T-helper 1 cell treated with Interleukin-12 subunit alpha and Interleukin-12 subunit beta and Interleukin-4 antibody, amounts not matched to agents 30 μg/mL and 1 μg/mL, for 36 hours (primary cell): ENCODE data around the gene DLGAP4.
A peak's percentile ranks its signal among the peaks of the same experiment; 100 is the strongest.

Experiments used
- H3K27ac Mint-ChIP-seq: one replicate; pipeline ENCODE4 v1.8.0; 2021; ENCODE audit warnings: mild to moderate bottlenecking, mixed read lengths
- H3K27me3 Mint-ChIP-seq: one replicate; pipeline ENCODE4 v1.8.0; 2021; ENCODE audit warnings: low read depth, mixed read lengths
- H3K36me3 Mint-ChIP-seq: one replicate; pipeline ENCODE4 v1.8.0; 2021; ENCODE audit warnings: low read depth, mixed read lengths
- H3K4me1 Mint-ChIP-seq: one replicate; pipeline ENCODE4 v1.8.0; 2021; ENCODE audit warnings: low read depth, mixed read lengths
- H3K4me3 Mint-ChIP-seq: one replicate; pipeline ENCODE4 v1.8.0; 2021; ENCODE audit warnings: mild to moderate bottlenecking, moderate library complexity, mixed read lengths
- H3K9me3 Mint-ChIP-seq: one replicate; pipeline ENCODE4 v1.8.0; 2021; ENCODE audit warnings: mixed read lengths

The DLGAP4 gene

DNA sequence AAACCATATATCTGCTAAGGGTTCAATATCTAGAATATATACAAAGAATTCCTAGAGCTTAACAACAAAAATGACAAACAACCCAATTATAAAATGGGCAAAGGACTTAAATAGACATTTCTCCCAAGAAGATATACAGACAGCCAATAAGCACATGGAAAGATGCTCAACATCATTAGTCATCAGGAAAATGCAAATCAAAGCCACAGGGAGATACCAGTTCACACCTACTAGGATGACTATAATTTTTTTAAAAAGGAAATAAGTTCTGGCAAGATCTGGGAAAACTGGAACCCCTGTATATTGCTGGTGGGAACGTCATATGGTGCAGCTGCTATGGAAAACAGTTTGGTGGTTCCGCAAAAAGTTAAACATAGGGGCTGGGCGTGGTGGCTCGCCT, 119.0 kb downstream of the DLGAP4 start:
- Mint-ChIP-seq H3K9me3 (no peaks in the 10 kb centered on the region), H3K27me3 (peaks cover 6% of the 10 kb centered on the region), H3K4me3 (no peak overlapping the region), H3K27ac (no peak overlapping the region), H3K36me3 (no peaks in the 10 kb centered on the region), H3K4me1 (no peaks in the 10 kb centered on the region)

DNA sequence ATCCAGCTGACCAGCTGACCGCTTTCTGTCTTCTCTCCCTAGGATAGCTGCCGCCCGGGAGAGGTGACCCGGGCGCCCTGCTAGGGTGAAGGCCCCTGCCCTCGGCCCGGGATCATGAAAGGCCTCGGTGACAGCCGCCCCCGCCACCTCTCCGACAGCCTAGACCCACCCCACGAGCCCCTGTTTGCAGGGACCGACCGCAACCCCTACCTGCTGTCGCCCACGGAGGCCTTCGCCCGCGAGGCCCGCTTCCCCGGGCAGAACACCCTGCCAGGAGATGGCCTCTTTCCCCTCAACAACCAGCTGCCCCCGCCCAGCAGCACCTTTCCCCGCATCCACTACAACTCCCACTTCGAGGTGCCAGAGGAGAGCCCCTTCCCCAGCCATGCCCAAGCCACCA, 125.5 kb downstream of the DLGAP4 start:
- H3K4me1 Mint-ChIP-seq, result peaks cover 5% of the 10 kb centered on the region
- no peaks in the 10 kb centered on the region for H3K36me3 Mint-ChIP-seq
- H3K9me3 Mint-ChIP-seq, result no peaks in the 10 kb centered on the region
- H3K4me3 Mint-ChIP-seq, result no peak overlapping the region
- no peak overlapping the region for H3K27ac Mint-ChIP-seq
- peaks cover 4% of the 10 kb centered on the region for H3K27me3 Mint-ChIP-seq

GRCh38 chr20:36432096-36432495, 126.0 kb downstream of the DLGAP4 start:
- H3K4me1 Mint-ChIP-seq, result peaks cover 5% of the 10 kb centered on the region
- no peaks in the 10 kb centered on the region for H3K9me3 Mint-ChIP-seq
- no peak overlapping the region for H3K4me3 Mint-ChIP-seq
- no peaks in the 10 kb centered on the region for H3K36me3 Mint-ChIP-seq
- H3K27me3 Mint-ChIP-seq, result peaks cover 3% of the 10 kb centered on the region
- no peak overlapping the region for H3K27ac Mint-ChIP-seq

DNA sequence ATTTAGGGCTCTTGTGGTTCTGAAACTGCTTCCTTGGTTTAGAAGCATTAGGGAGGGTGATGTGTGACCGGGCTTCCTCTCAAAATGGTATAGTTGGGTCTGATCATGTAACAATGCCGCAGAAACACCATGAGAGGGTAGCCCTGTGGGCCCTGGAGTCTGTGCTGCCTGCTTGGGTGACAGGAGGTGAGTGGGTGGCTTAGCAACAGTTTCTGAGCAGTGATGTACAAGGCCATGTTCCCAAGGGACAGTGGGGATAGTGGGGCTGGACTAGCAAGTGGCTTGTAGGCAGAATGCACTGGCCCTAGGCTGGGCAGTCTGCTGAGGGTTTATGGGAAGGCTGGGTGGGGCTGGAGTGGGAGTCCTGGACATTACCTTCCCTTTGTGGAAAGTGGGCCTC, 128.2 kb downstream of the DLGAP4 start:
- Mint-ChIP-seq H3K9me3 (no peaks in the 10 kb centered on the region), H3K27me3 (peaks cover 3% of the 10 kb centered on the region), H3K4me1 (peaks cover 5% of the 10 kb centered on the region), H3K4me3 (peak overlapping the region; percentile 9), H3K36me3 (no peaks in the 10 kb centered on the region), H3K27ac (no peak overlapping the region)

GRCh38 chr20:36435124-36435523, 129.0 kb downstream of the DLGAP4 start:
- Mint-ChIP-seq H3K4me3 (no peak overlapping the region), H3K27ac (no peak overlapping the region), H3K36me3 (no peaks in the 10 kb centered on the region), H3K9me3 (no peaks in the 10 kb centered on the region), H3K27me3 (peaks cover 3% of the 10 kb centered on the region), H3K4me1 (peaks cover 5% of the 10 kb centered on the region)

DNA sequence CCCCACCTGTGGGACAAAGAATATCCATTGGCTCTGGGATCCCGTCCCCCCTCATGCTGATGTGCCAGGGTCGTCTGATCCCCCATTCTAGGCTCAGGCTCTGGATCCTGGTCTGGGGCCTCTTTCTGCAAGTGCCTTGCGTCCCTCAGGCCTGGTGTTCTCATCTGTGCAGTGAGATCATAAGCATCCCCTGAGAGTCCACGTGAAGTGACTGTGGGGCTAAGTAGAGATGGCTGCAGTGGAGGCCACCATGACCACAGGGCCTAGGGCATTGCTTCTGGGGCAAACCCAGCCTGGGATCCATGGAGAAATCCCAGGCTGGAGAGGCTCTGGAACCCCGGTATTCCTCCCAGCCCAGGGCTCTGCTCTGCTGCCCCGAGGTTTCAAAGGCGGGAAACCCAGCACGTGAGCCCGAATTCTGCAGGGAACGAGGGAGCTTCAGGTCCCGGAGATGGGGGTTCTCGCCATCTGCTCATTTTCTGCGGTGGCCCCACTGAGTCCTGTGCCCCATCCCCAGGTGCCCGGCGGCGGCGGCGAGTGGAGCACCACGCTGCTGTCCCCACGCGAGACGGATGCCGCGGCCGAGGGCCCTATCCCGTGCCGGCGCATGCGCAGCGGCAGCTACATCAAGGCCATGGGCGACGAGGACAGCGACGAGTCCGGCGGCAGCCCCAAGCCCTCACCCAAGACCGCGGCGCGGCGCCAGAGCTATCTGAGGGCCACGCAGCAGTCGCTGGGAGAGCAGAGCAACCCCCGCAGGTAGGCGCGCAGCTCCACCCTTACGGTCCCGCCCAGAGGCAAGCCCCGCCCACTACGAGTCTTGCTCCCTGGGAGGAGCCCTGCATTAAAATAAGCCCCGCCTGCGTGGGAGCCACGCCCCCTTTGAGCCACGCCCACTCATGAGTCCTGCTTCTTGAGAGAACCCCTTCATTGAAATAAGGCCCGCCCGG, 129.7 kb downstream of the DLGAP4 start:
- Mint-ChIP-seq H3K9me3 (no peaks in the 10 kb centered on the region), H3K27me3 (peaks cover 3% of the 10 kb centered on the region), H3K27ac (no peak overlapping the region), H3K36me3 (no peaks in the 10 kb centered on the region), H3K4me1 (peaks cover 5% of the 10 kb centered on the region), H3K4me3 (peak overlapping the region; percentile 46)

- Mint-ChIP-seq H3K4me3 (no peak overlapping the region), H3K4me1 (peaks cover 4% of the 10 kb centered on the region), H3K9me3 (no peaks in the 10 kb centered on the region), H3K27me3 (peaks cover 3% of the 10 kb centered on the region), H3K27ac (no peak overlapping the region), H3K36me3 (no peaks in the 10 kb centered on the region)
Measured at GRCh38 chr20:36439040-36439730, 133.0 kb downstream of the DLGAP4 start.

DNA sequence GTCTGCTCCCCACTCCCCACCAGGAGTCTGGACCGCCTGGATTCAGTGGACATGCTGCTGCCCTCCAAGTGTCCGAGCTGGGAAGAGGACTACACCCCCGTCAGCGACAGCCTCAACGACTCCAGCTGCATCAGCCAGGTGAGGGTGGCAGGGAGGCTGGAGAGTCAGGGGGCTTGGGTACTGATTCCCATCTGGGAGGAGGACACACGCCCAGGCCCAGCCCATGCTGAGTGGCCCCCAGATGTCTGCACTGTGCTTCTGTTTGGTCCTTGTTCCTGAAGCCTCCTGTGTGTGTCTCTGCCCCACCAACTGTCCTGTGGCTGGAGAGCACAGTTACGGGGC, 133.6 kb downstream of the DLGAP4 start:
- H3K4me3 Mint-ChIP-seq, result no peak overlapping the region
- peaks cover 2% of the 10 kb centered on the region for H3K4me1 Mint-ChIP-seq
- H3K9me3 Mint-ChIP-seq, result no peaks in the 10 kb centered on the region
- H3K27ac Mint-ChIP-seq, result no peak overlapping the region
- no peaks in the 10 kb centered on the region for H3K36me3 Mint-ChIP-seq
- peaks cover 3% of the 10 kb centered on the region for H3K27me3 Mint-ChIP-seq

- peaks cover 2% of the 10 kb centered on the region for H3K4me1 Mint-ChIP-seq
- H3K4me3 Mint-ChIP-seq, result no peak overlapping the region
- no peaks in the 10 kb centered on the region for H3K9me3 Mint-ChIP-seq
- H3K27ac Mint-ChIP-seq, result no peak overlapping the region
- peaks cover 3% of the 10 kb centered on the region for H3K27me3 Mint-ChIP-seq
- no peaks in the 10 kb centered on the region for H3K36me3 Mint-ChIP-seq
Measured at GRCh38 chr20:36440370-36441026, 134.4 kb downstream of the DLGAP4 start.

DNA sequence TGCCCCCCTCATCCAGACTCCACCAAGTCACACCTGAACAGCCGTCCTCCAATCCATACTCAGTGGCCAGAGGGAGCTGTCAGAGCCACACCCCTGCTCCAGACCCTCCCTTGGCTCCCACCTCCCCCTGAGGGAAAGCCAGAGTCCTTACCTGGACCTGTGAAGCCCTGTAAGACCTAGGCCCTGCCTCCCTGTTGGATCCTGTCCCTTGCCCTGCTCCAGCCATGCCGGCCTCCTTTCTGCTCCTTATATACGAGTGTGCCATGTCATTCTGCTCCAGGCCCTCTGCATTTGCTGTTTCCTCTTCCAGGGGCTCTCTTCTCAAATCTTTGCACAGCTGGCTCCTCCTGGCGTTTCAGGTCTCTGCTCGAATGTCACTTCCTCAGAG, 134.9 kb downstream of the DLGAP4 start:
- no peak overlapping the region for H3K27ac Mint-ChIP-seq
- H3K27me3 Mint-ChIP-seq, result peaks cover 3% of the 10 kb centered on the region
- H3K4me3 Mint-ChIP-seq, result no peak overlapping the region
- H3K4me1 Mint-ChIP-seq, result peaks cover 2% of the 10 kb centered on the region
- no peaks in the 10 kb centered on the region for H3K36me3 Mint-ChIP-seq
- H3K9me3 Mint-ChIP-seq, result no peaks in the 10 kb centered on the region

GRCh38 chr20:36441416-36441815, 135.3 kb downstream of the DLGAP4 start:
- no peaks in the 10 kb centered on the region for H3K9me3 Mint-ChIP-seq
- peaks cover 3% of the 10 kb centered on the region for H3K27me3 Mint-ChIP-seq
- peaks cover under 1% of the 10 kb centered on the region for H3K4me1 Mint-ChIP-seq
- no peak overlapping the region for H3K27ac Mint-ChIP-seq
- no peaks in the 10 kb centered on the region for H3K36me3 Mint-ChIP-seq
- no peak overlapping the region for H3K4me3 Mint-ChIP-seq

DNA sequence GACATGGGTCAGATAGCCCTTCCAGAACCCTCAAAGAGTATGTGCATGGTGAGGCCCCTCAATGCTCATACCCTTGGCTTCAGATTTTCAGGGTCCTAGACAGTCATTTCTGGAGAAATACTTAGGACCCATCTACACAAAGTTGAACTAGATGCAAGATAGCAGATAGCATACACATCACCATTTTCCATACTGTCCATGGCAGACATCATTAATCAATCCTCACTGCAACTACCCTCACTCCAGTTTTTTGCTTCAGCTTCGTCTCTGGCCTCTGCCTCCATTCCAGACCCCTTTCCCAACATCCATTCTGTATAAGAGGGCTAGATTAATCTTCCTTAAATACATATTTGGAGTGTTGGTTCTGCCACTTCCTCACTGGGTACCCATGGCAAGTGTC, 139.7 kb downstream of the DLGAP4 start:
- Mint-ChIP-seq H3K4me1 (no peaks in the 10 kb centered on the region), H3K9me3 (no peaks in the 10 kb centered on the region), H3K27ac (peak overlapping the region; percentile 26)

DNA sequence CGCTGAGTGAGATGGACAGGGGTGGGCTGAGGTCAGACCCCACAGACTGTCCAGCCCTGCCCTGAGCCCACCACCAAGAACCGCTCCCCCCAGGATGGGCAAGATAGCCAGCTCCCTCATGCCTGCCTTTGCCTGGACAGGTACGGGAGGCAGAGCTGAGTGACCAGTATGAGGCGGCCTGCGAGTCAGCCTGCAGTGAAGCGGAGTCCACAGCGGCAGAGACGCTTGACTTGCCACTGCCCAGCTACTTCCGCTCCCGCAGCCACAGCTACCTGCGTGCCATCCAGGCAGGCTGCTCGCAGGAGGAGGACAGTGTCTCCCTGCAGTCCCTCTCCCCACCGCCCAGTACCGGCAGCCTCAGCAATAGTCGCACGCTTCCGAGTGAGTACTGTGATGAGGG, 140.4 kb downstream of the DLGAP4 start:
- H3K36me3 Mint-ChIP-seq, result no peaks in the 10 kb centered on the region

More for the DNA sequence above, 139.7 kb downstream of the DLGAP4 start:
- no peaks in the 10 kb centered on the region for H3K27me3 Mint-ChIP-seq
- no peak overlapping the region for H3K4me3 Mint-ChIP-seq
- H3K36me3 Mint-ChIP-seq, result no peaks in the 10 kb centered on the region

DNA sequence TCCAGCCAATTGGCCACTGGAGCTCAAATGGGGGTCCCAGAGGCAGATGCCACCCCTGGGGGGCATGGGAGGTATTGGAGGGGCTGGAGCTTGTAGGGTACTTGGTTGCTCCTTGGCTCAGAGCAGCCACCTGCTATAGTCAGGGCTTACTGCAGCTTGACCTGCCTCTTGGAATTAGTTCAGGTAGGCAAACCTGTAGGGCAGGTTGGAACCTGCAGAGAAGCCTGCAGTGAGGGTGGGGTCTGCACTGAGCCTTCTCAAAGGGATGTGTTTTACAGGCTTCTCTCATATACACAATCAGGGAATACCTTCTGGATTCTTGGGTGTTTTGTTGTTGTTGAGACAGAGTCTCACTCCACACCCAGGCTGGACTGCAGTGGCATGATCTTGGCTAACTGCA, 141.0 kb downstream of the DLGAP4 start:
- no peaks in the 10 kb centered on the region for H3K4me1 Mint-ChIP-seq
- no peak overlapping the region for H3K27ac Mint-ChIP-seq
- H3K4me3 Mint-ChIP-seq, result no peak overlapping the region
- H3K27me3 Mint-ChIP-seq, result peaks cover 3% of the 10 kb centered on the region
- no peaks in the 10 kb centered on the region for H3K9me3 Mint-ChIP-seq
- no peaks in the 10 kb centered on the region for H3K36me3 Mint-ChIP-seq

More for the DNA sequence above, 140.4 kb downstream of the DLGAP4 start:
- no peaks in the 10 kb centered on the region for H3K4me1 Mint-ChIP-seq
- no peak overlapping the region for H3K27ac Mint-ChIP-seq
- no peak overlapping the region for H3K4me3 Mint-ChIP-seq
- H3K9me3 Mint-ChIP-seq, result no peaks in the 10 kb centered on the region
- H3K27me3 Mint-ChIP-seq, result no peaks in the 10 kb centered on the region

DNA sequence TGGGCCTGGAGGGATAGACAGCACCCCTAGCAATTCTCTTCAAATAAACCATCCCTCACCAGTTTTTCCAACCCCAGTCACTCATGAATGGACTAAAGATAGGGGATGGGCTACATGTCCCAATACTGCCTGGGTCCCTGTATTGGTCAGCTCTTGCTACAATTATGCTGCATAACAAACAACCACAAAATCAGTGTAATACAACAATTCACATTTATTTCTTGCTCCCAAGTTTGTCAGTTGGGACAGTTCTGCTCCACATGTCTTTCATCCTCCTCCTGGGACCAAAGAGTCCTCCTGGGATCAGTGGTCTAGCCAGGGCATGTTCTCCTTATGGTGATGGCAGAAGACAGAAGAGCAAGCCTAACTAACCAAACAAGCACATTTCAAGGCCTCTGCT, 143.5 kb downstream of the DLGAP4 start:
- Mint-ChIP-seq H3K27ac (no peak overlapping the region), H3K4me3 (no peak overlapping the region), H3K9me3 (no peaks in the 10 kb centered on the region), H3K36me3 (no peaks in the 10 kb centered on the region), H3K4me1 (no peaks in the 10 kb centered on the region), H3K27me3 (peaks cover 3% of the 10 kb centered on the region)
